Loucy (cell line): ENCODE results near the gene KIAA0930.

Source experiments
- CTCF ChIP-seq: fragments of 200-600 bp; sonication (generic); conservative IDR thresholded peaks from 2 replicates; pipeline ENCODE4 v1.5.1; 2014; ENCODE audit warnings: mild to moderate bottlenecking, antibody characterized with exemption, low read length
- EZH2phosphoT487 ChIP-seq: fragments of 200-600 bp; IDR thresholded peaks from 2 replicates; pipeline ENCODE4 v1.6.1; 2018; ENCODE audit warnings: antibody characterized with exemption, mild to moderate bottlenecking, moderate library complexity, borderline replicate concordance

GRCh38 chr22:45207981-45208664, 32.6 kb downstream of the KIAA0930 start:
- TF ChIP-seq CTCF (no peak), EZH2phosphoT487 (no peak)
